ENCODE data around the gene FOXI1.

The FOXI1 gene

GRCh38 chr5:170154297-170154696, 48.6 kb downstream of the FOXI1 start:
- DNase-seq = no peak

- DNase-seq = no peak
These were observed 49.0 kb downstream of the FOXI1 start for GRCh38 chr5:170154744-170155143.

GRCh38 chr5:170155771-170156170, 50.1 kb downstream of the FOXI1 start:
- no peak for DNase-seq

GRCh38 chr5:170159101-170159698, 53.5 kb downstream of the FOXI1 start:
- DNase-seq = no peak

All from CD4-positive, alpha-beta T cell treated with Interleukin-17A for 4 hours (primary cell).